HCT116 (cell line): ENCODE data around the gene ARHGAP20.

Experiments used
- CEBPB ChIP-seq: IDR thresholded peaks from 2 replicates; pipeline ENCODE4 v1.6.1; 2012; ENCODE audit warnings: low read depth
- EZH2 ChIP-seq: fragments of 200-600 bp; sonication (generic); IDR thresholded peaks from 2 replicates; pipeline ENCODE4 v1.6.1; 2017; ENCODE audit warnings: antibody characterized with exemption, mixed run types
- FOSL1 ChIP-seq: IDR thresholded peaks from 2 replicates; pipeline ENCODE4 v1.6.1; 2012; ENCODE audit warnings: low read depth
- POLR2A ChIP-seq: IDR thresholded peaks from 2 replicates; pipeline ENCODE4 v1.7.0; 2011; ENCODE audit warnings: borderline replicate concordance; ENCODE audit not compliant: insufficient read depth, insufficient read length; ENCODE audit errors: extremely low read depth
- POLR2AphosphoS5 ChIP-seq: IDR thresholded peaks from 2 replicates; pipeline ENCODE4 v1.6.1; 2011; ENCODE audit warnings: mild to moderate bottlenecking, low read depth, low read length, moderate library complexity
- SIN3A ChIP-seq: IDR thresholded peaks from 2 replicates; pipeline ENCODE4 v1.6.1; 2012; ENCODE audit warnings: low read depth
- TF ChIP-seq, protein P1 (sequence below): IDR thresholded peaks from 2 replicates; pipeline ENCODE4 v1.6.1; 2012
- TF ChIP-seq, protein P2 (sequence below), 3 experiments: fragments of 200-600 bp in 1 of 3; sonication (generic) in 1 of 3; IDR thresholded peaks in 2 of 3; conservative IDR thresholded peaks in 1 of 3; 2 replicates each; pipeline ENCODE4 v1.5.1; 2012 to 2017; ENCODE audit warnings: low read depth in 2 of 3, low read length in 2 of 3, antibody characterized with exemption in 1 of 3, borderline replicate concordance in 1 of 3, control low read depth in 1 of 3, mild to moderate bottlenecking in 1 of 3, mixed read lengths in 1 of 3, mixed run types in 1 of 3, moderate library complexity in 1 of 3; ENCODE audit not compliant: insufficient read depth in 1 of 3

DNA sequence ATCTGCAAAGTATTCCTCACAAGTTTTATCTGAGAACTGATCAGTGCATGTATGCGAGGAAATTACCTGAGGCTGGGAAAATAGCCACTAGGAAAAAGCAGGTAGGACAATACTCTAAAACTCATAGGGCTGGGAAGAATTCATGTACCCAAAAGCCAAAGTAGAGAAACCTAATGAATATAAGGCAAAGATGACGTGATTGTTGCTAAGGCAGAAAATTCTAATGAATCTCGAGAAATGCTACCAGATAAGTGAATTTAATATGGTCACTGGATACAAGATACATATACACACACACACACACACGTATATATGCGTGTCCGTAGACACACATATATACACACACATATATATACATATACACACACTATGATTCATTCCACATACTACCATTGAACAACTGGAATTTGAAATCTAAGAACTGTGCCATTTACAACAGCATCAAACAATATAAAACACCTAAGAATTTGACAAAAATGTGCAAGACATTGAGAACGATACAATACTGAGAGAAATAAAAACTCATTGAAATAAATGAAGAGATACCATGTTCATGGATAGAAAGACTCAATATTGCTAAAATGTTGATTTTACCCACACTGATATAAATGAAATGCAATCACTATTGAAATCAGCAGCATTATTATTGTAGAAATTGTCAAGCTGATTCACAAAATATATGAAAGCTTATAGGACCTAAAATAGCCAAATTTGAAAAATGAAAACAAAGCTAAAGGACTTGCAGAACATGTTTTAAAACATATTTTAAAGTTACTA is 46.4 kb downstream of the ARHGAP20 start:
- TF ChIP-seq, protein P1, sequence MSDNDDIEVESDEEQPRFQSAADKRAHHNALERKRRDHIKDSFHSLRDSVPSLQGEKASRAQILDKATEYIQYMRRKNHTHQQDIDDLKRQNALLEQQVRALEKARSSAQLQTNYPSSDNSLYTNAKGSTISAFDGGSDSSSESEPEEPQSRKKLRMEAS, result no peak
- TF ChIP-seq POLR2AphosphoS5 (no peak), SIN3A (no peak), EZH2 (no peak), POLR2A (no peak), FOSL1 (no peak), CEBPB (no peak)
- TF ChIP-seq, protein P2, sequence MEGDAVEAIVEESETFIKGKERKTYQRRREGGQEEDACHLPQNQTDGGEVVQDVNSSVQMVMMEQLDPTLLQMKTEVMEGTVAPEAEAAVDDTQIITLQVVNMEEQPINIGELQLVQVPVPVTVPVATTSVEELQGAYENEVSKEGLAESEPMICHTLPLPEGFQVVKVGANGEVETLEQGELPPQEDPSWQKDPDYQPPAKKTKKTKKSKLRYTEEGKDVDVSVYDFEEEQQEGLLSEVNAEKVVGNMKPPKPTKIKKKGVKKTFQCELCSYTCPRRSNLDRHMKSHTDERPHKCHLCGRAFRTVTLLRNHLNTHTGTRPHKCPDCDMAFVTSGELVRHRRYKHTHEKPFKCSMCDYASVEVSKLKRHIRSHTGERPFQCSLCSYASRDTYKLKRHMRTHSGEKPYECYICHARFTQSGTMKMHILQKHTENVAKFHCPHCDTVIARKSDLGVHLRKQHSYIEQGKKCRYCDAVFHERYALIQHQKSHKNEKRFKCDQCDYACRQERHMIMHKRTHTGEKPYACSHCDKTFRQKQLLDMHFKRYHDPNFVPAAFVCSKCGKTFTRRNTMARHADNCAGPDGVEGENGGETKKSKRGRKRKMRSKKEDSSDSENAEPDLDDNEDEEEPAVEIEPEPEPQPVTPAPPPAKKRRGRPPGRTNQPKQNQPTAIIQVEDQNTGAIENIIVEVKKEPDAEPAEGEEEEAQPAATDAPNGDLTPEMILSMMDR (IDR thresholded peaks at IDR 0.05 in 2 of 3, conservative IDR thresholded peaks at IDR 0.05 in 1 of 3; ENCODE audit: borderline replicate concordance in 1 of 3, insufficient read depth in 1 of 3, low read depth in 2 of 3, low read length in 2 of 3), result no peak
